CD4-positive, alpha-beta T cell (primary cell): ENCODE data around the gene DKK3. TPM values are rescaled to one million over a fixed set of nuclear protein-coding genes. Genes with fewer than 3 reads are reported as not detected.

ENCODE experiments used
- ATAC-seq: fragments of 200-7000 bp; cut with Tn5 transposase; one replicate; pipeline ENCODE4 v1.10.0; 2022; ENCODE audit warnings: mild to moderate bottlenecking; ENCODE audit not compliant: poor library complexity
- CTCF ChIA-PET: fragments of 350-600 bp; sonication (Branson Sonifier 250); formaldehyde crosslinking; loops from one replicate; lab custom pipeline; 2021; ENCODE audit warnings: antibody characterized with exemption, inconsistent platforms; lab: Charles Lee
- POLR2A ChIA-PET: fragments of 350-600 bp; sonication (Branson Sonifier 250); formaldehyde crosslinking; loops from one replicate; lab custom pipeline; 2021; ENCODE audit warnings: antibody characterized with exemption, inconsistent platforms; lab: Charles Lee
- DNase-seq, 14 experiments: peaks; one replicate each; pipeline ENCODE4 v3.0.0-alpha.2; 2013 to 2020; ENCODE audit warnings: mixed read lengths in 2 of 14
- H3K27ac ChIP-seq, 2 donors: one replicate each; pipeline versions ENCODE4 v1.5.1 to v1.7.0; 2013; ENCODE audit warnings: low read length in 2 of 2, low read depth in 1 of 2, mild to moderate bottlenecking in 1 of 2
- H3K27me3 ChIP-seq, 2 experiments: 1 replicate in 1 of 2; 2 replicates in 1 of 2; pipeline versions ENCODE4 v1.6.1 to v1.7.0; 2013; ENCODE audit warnings: low read length in 2 of 2, control low read depth in 1 of 2, mild to moderate bottlenecking in 1 of 2, moderate library complexity in 1 of 2; ENCODE audit not compliant: insufficient read depth in 2 of 2, control insufficient read depth in 1 of 2
- H3K36me3 ChIP-seq: one replicate; pipeline ENCODE4 v1.6.1; 2013; ENCODE audit warnings: low read length, control low read depth; ENCODE audit not compliant: insufficient read depth
- H3K4me1 ChIP-seq: one replicate; pipeline ENCODE4 v1.6.1; 2013; ENCODE audit warnings: low read length, control low read depth; ENCODE audit not compliant: insufficient read depth
- H3K4me3 ChIP-seq: one replicate; pipeline ENCODE4 v1.5.1; 2013; ENCODE audit warnings: mild to moderate bottlenecking, low read length, moderate library complexity
- H3K9me3 ChIP-seq, 2 experiments: 1 replicate in 1 of 2; 2 replicates in 1 of 2; pipeline versions ENCODE4 v1.6.1 to v1.7.0; 2013; ENCODE audit warnings: low read length in 2 of 2, mild to moderate bottlenecking in 2 of 2, control low read depth in 1 of 2, moderate library complexity in 1 of 2; ENCODE audit not compliant: control insufficient read depth in 1 of 2, insufficient read depth in 1 of 2
- H3K27ac Mint-ChIP-seq: one replicate; pipeline ENCODE4 v1.8.0; 2020; ENCODE audit warnings: mixed read lengths
- H3K27me3 Mint-ChIP-seq: one replicate; pipeline ENCODE4 v1.8.0; 2021; ENCODE audit warnings: mixed read lengths
- H3K36me3 Mint-ChIP-seq: one replicate; pipeline ENCODE4 v1.8.0; 2021; ENCODE audit warnings: low read depth, mixed read lengths
- H3K4me1 Mint-ChIP-seq: one replicate; pipeline ENCODE4 v1.8.0; 2021; ENCODE audit warnings: low read depth, mixed read lengths
- H3K4me3 Mint-ChIP-seq: one replicate; pipeline ENCODE4 v1.8.0; 2020; ENCODE audit warnings: mild to moderate bottlenecking, mixed read lengths
- H3K9me3 Mint-ChIP-seq: one replicate; pipeline ENCODE4 v1.8.0; 2020; ENCODE audit warnings: mixed read lengths
- CTCF ChIP-seq: fragments of 200-600 bp; IDR thresholded peaks from one replicate; pipeline ENCODE4 v1.8.0; 2022; ENCODE audit warnings: antibody characterized with exemption, mild to moderate bottlenecking
- intact Hi-C, 2 experiments: fragments of 100-400 bp; cut with DNase I in 1 of 2; cut with micrococcal nuclease in 1 of 2; formaldehyde crosslinking; loops; one replicate each; pipeline versions ENCODE4 v1.15.1 to v1.9.0; 2023 to 2025; cut with DNase I, micrococcal nuclease
- total RNA-seq, 174 experiments: library from RNA in 2 of 174; stranded (reverse) in 2 of 174; gene quantifications; one replicate each; pipeline ENCODE4 v1.2.3 and lab custom pipeline; 2021 to 2026

The DKK3 gene
- total RNA-seq, 2 experiments from 2014 or later = 0.61 to 0.71 TPM

- no peak overlapping the region for H3K27ac Mint-ChIP-seq
These were observed 15.9 kb downstream of the DKK3 start for GRCh38 chr11:11992257-11993212.

GRCh38 chr11:11989774-11990744 lies 18.4 kb downstream of the DKK3 start:
- DNase-seq (no peak), ATAC-seq (no peak)
- Histone ChIP-seq H3K9me3 (no peaks in the 10 kb centered on the region), H3K27ac (no peak overlapping the region), H3K36me3 (no peaks in the 10 kb centered on the region), H3K27me3 (no peaks in the 10 kb centered on the region), H3K4me3 (no peak overlapping the region), H3K4me1 (no peaks in the 10 kb centered on the region)
- Mint-ChIP-seq H3K27ac (no peak overlapping the region), H3K27me3 (peaks cover 8% of the 10 kb centered on the region), H3K36me3 (no peaks in the 10 kb centered on the region), H3K4me3 (no peak overlapping the region), H3K4me1 (no peaks in the 10 kb centered on the region), H3K9me3 (no peaks in the 10 kb centered on the region)
- ChIA-PET POLR2A (no interaction called here), CTCF (no interaction called here)
- intact Hi-C loops = no loop called here
- no peak for TF ChIP-seq CTCF

More at GRCh38 chr11:11992257-11993212, 15.9 kb downstream of the DKK3 start:
- Histone ChIP-seq H3K4me1 (no peaks in the 10 kb centered on the region), H3K27ac (no peak overlapping the region), H3K4me3 (no peak overlapping the region), H3K9me3 (no peaks in the 10 kb centered on the region), H3K27me3 (no peaks in the 10 kb centered on the region), H3K36me3 (no peaks in the 10 kb centered on the region)
- Mint-ChIP-seq H3K9me3 (no peaks in the 10 kb centered on the region), H3K36me3 (no peaks in the 10 kb centered on the region), H3K27me3 (peaks cover 31% of the 10 kb centered on the region), H3K4me1 (no peaks in the 10 kb centered on the region), H3K4me3 (no peak overlapping the region)
- TF ChIP-seq CTCF = no peak
- no peak for ATAC-seq
- CTCF ChIA-PET = no interaction called here
- POLR2A ChIA-PET = no interaction called here
- intact Hi-C loops = no loop called here
- DNase-seq = no peak

GRCh38 chr11:11988681-11989261 lies 19.7 kb downstream of the DKK3 start:
- no peaks in the 10 kb centered on the region for H3K4me1 ChIP-seq
- Mint-ChIP-seq H3K4me3 (no peak overlapping the region), H3K36me3 (no peaks in the 10 kb centered on the region), H3K27me3 (peaks cover 5% of the 10 kb centered on the region), H3K27ac (no peak overlapping the region), H3K9me3 (no peaks in the 10 kb centered on the region), H3K4me1 (no peaks in the 10 kb centered on the region)
- intact Hi-C loops = no loop called here
- TF ChIP-seq CTCF = no peak
- no peak overlapping the region for H3K4me3 ChIP-seq
- H3K27me3 ChIP-seq = no peaks in the 10 kb centered on the region
- ChIA-PET CTCF (no interaction called here), POLR2A (no interaction called here)
- no peak overlapping the region for H3K27ac ChIP-seq
- no peak for DNase-seq
- no peak for ATAC-seq
- H3K36me3 ChIP-seq = no peaks in the 10 kb centered on the region
- H3K9me3 ChIP-seq = no peaks in the 10 kb centered on the region
